ENCODE measurements around the gene SMYD1. TPM values are rescaled to one million over a fixed set of nuclear protein-coding genes. Genes with fewer than 3 reads are reported as not detected.

Gene SMYD1
- total and polyA plus RNA-seq, 2 donors (not counting 3 experiments of a cell fraction or from before 2014, with no cell fraction given) = not detected

GRCh38 chr2:88139804-88140203, 72.2 kb downstream of the SMYD1 start:
- H3K4me3 ChIP-seq (replicated peaks in 1 of 3; ENCODE audit: insufficient read depth in 1 of 3, low read depth in 1 of 3, low read length in 3 of 3) = no peak overlapping the region
- no TSS peak for BruUV-seq (replicated peaks)
- no peak overlapping the region for H2AFZ ChIP-seq (ENCODE audit: low read depth, low read length)
- no peaks in the 10 kb centered on the region for H3K36me3 ChIP-seq (ENCODE audit: control insufficient read depth in 2 of 2, extremely low read depth in 1 of 2, insufficient read depth in 2 of 2, low read length in 2 of 2)
- DNase-seq (ENCODE audit: low read depth, low spot score) (no peak), FAIRE-seq (no peak)
- no peak overlapping the region for H3K27ac ChIP-seq (ENCODE audit: insufficient read depth, low read depth, low read length)
- H3K79me2 ChIP-seq (ENCODE audit: control insufficient read depth, insufficient read depth, low read length) = no peaks in the 10 kb centered on the region
- H3K9ac ChIP-seq (replicated peaks; ENCODE audit: extremely low read depth, insufficient read depth, low read length) = no peak overlapping the region
- H3K9me3 ChIP-seq (replicated peaks; ENCODE audit: control insufficient read depth, insufficient read depth, low read length) = no peaks in the 10 kb centered on the region
- no peaks in the 10 kb centered on the region for H3K27me3 ChIP-seq (ENCODE audit: control insufficient read depth in 2 of 2, insufficient read depth in 2 of 2, low read length in 2 of 2)
- TF ChIP-seq POLR2A (IDR thresholded peaks at IDR 0.05; ENCODE audit: low read depth, low read length) (no peak), MAX (IDR thresholded peaks at IDR 0.05; ENCODE audit: insufficient read depth, insufficient read length) (no peak), GATA2 (IDR thresholded peaks at IDR 0.05; ENCODE audit: insufficient read depth, insufficient read length, low read depth, low read length) (no peak), POLR2AphosphoS5 (IDR thresholded peaks at IDR 0.05; ENCODE audit: insufficient read depth, low read depth, low read length) (no peak), JUN (IDR thresholded peaks at IDR 0.05; ENCODE audit: borderline replicate concordance, insufficient read depth, insufficient read length, low read depth) (no peak), MYC (IDR thresholded peaks at IDR 0.05; ENCODE audit: low read depth, low read length) (no peak), FOS (IDR thresholded peaks at IDR 0.05; ENCODE audit: borderline replicate concordance, insufficient read depth, low read length) (no peak), CTCF (IDR thresholded peaks at IDR 0.05; ENCODE audit: extremely low read depth in 1 of 2, insufficient read depth in 1 of 2, low read depth in 1 of 2, low read length in 2 of 2) (no peak), EZH2 (IDR thresholded peaks at IDR 0.05; ENCODE audit: borderline replicate concordance, low read depth, low read length, severe bottlenecking) (no peak)
- no peaks in the 10 kb centered on the region for H3K4me1 ChIP-seq (ENCODE audit: control insufficient read depth, extremely low read depth, insufficient read depth, low read length)
- CTCF ChIA-PET = no interaction called here
- H4K20me1 ChIP-seq (replicated peaks; ENCODE audit: control insufficient read depth, extremely low read depth, insufficient read depth, low read length) = no peaks in the 10 kb centered on the region
- dilution Hi-C loops (cut with MboI; ENCODE audit: extremely low pct_ligation_motif_present, low sequenced_read_pairs) (no loop called here), intact Hi-C loops (cut with micrococcal nuclease) (no loop called here)
- POLR2A ChIA-PET = no interaction called here
- no peaks in the 10 kb centered on the region for H3K9me1 ChIP-seq (replicated peaks; ENCODE audit: control insufficient read depth, extremely low read depth, insufficient read depth, low read length)
- H3K4me2 ChIP-seq (ENCODE audit: insufficient read depth, low read length) = no peak overlapping the region
